Trophoblast cell (in vitro differentiated cells and primary cell): ENCODE measurements around the gene TSR1.

Experiments
- DNase-seq, 2 donors: peaks; one replicate each; pipeline ENCODE4 v3.0.0-alpha.2; 2016
- H2AFZ ChIP-seq: 2 replicates; pipeline ENCODE4 v1.6.1; 2013; ENCODE audit warnings: low read length, moderate library complexity, mild to moderate bottlenecking; ENCODE audit not compliant: insufficient read depth, poor library complexity
- H2AK5ac ChIP-seq: 2 replicates; pipeline ENCODE4 v1.6.1; 2013; ENCODE audit warnings: mild to moderate bottlenecking, low read length
- H2BK120ac ChIP-seq: 2 replicates; pipeline ENCODE4 v1.6.1; 2013; ENCODE audit warnings: low read length, mild to moderate bottlenecking, moderate library complexity; ENCODE audit not compliant: insufficient read depth, poor library complexity
- H2BK12ac ChIP-seq: 2 replicates; pipeline ENCODE4 v1.6.1; 2013; ENCODE audit warnings: mild to moderate bottlenecking, low read length, moderate library complexity
- H2BK5ac ChIP-seq: 2 replicates; pipeline ENCODE4 v1.6.1; 2013; ENCODE audit warnings: low read length, low read depth, moderate library complexity, mild to moderate bottlenecking; ENCODE audit not compliant: poor library complexity
- H3K14ac ChIP-seq: 2 replicates; pipeline ENCODE4 v1.6.1; 2013; ENCODE audit warnings: mild to moderate bottlenecking, low read length
- H3K18ac ChIP-seq: 2 replicates; pipeline ENCODE4 v1.6.1; 2013; ENCODE audit warnings: mild to moderate bottlenecking, low read length
- H3K23ac ChIP-seq: 2 replicates; pipeline ENCODE4 v1.6.1; 2013; ENCODE audit warnings: low read length
- H3K27ac ChIP-seq: 2 replicates; pipeline ENCODE4 v1.5.1; 2013; ENCODE audit warnings: low read depth, mild to moderate bottlenecking, inconsistent platforms, low read length, moderate library complexity
- H3K27me3 ChIP-seq: 2 replicates; pipeline ENCODE4 v1.6.1; 2013; ENCODE audit warnings: inconsistent platforms, mild to moderate bottlenecking, low read length, moderate library complexity; ENCODE audit not compliant: insufficient read depth
- H3K36me3 ChIP-seq, 2 experiments: 1 replicate in 1 of 2; 2 replicates in 1 of 2; pipeline ENCODE4 v1.6.1; 2013; ENCODE audit warnings: low read length in 2 of 2, mild to moderate bottlenecking in 2 of 2, moderate library complexity in 1 of 2; ENCODE audit not compliant: insufficient read depth in 2 of 2, control insufficient read depth in 1 of 2
- H3K4ac ChIP-seq: 2 replicates; pipeline ENCODE4 v1.6.1; 2013; ENCODE audit warnings: low read depth, mild to moderate bottlenecking, low read length, moderate library complexity
- H3K4me1 ChIP-seq, 2 experiments: 1 replicate in 1 of 2; 2 replicates in 1 of 2; pipeline ENCODE4 v1.6.1; 2013; ENCODE audit warnings: low read length in 2 of 2, mild to moderate bottlenecking in 2 of 2, moderate library complexity in 1 of 2; ENCODE audit not compliant: insufficient read depth in 2 of 2, control insufficient read depth in 1 of 2
- H3K4me2 ChIP-seq: 2 replicates; pipeline ENCODE4 v1.6.1; 2013; ENCODE audit warnings: inconsistent platforms, mild to moderate bottlenecking, low read length, moderate library complexity
- H3K4me3 ChIP-seq: 2 replicates; pipeline ENCODE4 v1.5.1; 2013; ENCODE audit warnings: mild to moderate bottlenecking, low read depth, low read length, inconsistent platforms
- H3K79me1 ChIP-seq: one replicate; pipeline ENCODE4 v1.6.1; 2013; ENCODE audit warnings: low read length
- H3K79me2 ChIP-seq: 2 replicates; pipeline ENCODE4 v1.6.1; 2013; ENCODE audit warnings: low read length, mild to moderate bottlenecking; ENCODE audit not compliant: control insufficient read depth, insufficient read depth, poor library complexity
- H3K9ac ChIP-seq: 2 replicates; pipeline ENCODE4 v1.6.1; 2013; ENCODE audit warnings: mild to moderate bottlenecking, low read length
- H3K9me3 ChIP-seq: 2 replicates; pipeline ENCODE4 v1.6.1; 2013; ENCODE audit warnings: low read depth, mild to moderate bottlenecking, control low read depth, inconsistent platforms, low read length; ENCODE audit not compliant: insufficient read depth
- H4K12ac ChIP-seq: 2 replicates; pipeline ENCODE4 v1.6.1; 2013; ENCODE audit warnings: low read depth, mild to moderate bottlenecking, low read length, moderate library complexity
- H4K8ac ChIP-seq: 2 replicates; pipeline ENCODE4 v1.6.1; 2013; ENCODE audit warnings: low read depth, mild to moderate bottlenecking, low read length, moderate library complexity
- H4K91ac ChIP-seq: one replicate; pipeline ENCODE4 v1.6.1; 2013; ENCODE audit warnings: low read depth, mild to moderate bottlenecking, low read length, moderate library complexity
- WGBS: extraction: QIAGEN DNeasy Blood & Tissue Kit; methylation state at CpG from one replicate; pipeline ENCODE4 v1.1.7; 2013; ENCODE audit warnings: missing lambda C conversion rate; ENCODE audit not compliant: insufficient read length, insufficient coverage; ENCODE audit errors: extremely low coverage; 5-methylcytosine and 5-hydroxymethylcytosine counted together

Gene TSR1

GRCh38 chr17:2299756-2300155 lies 36.5 kb downstream of the TSR1 start:
- Histone ChIP-seq H3K23ac (no peak overlapping the region), H4K12ac (no peak overlapping the region), H3K18ac (no peak overlapping the region), H3K27me3 (no peaks in the 10 kb centered on the region), H3K14ac (no peak overlapping the region), H3K79me1 (peaks cover 11% of the 10 kb centered on the region), H3K4me3 (no peak overlapping the region), H3K27ac (no peak overlapping the region), H2AFZ (no peak overlapping the region), H3K4me2 (no peak overlapping the region), H3K9ac (no peak overlapping the region), H4K8ac (no peak overlapping the region), H2AK5ac (no peak overlapping the region), H2BK120ac (no peak overlapping the region), H3K36me3 (peaks cover 20 to 37% of the 10 kb centered on the region in 2 experiments), H3K79me2 (peaks cover 10% of the 10 kb centered on the region), H3K9me3 (no peaks in the 10 kb centered on the region), H3K4me1 (peaks cover 5 to 8% of the 10 kb centered on the region in 2 experiments), H4K91ac (no peak overlapping the region), H2BK5ac (no peak overlapping the region), H2BK12ac (no peak overlapping the region), H3K4ac (no peak overlapping the region)
- no peak for DNase-seq
- WGBS = no CpG with 5 or more reads among the region's 22 CpGs

GRCh38 chr17:2299136-2299535 lies 37.1 kb downstream of the TSR1 start:
- Histone ChIP-seq H3K18ac (no peak overlapping the region), H3K4ac (no peak overlapping the region), H4K8ac (no peak overlapping the region)

GRCh38 chr17:2297023-2297422 lies 39.2 kb downstream of the TSR1 start:
- Histone ChIP-seq H3K4me3 (no peak overlapping the region), H3K23ac (no peak overlapping the region), H4K8ac (no peak overlapping the region), H3K79me1 (no peaks in the 10 kb centered on the region), H4K91ac (no peak overlapping the region), H2AFZ (no peak overlapping the region), H3K9me3 (no peaks in the 10 kb centered on the region), H3K9ac (no peak overlapping the region), H3K4ac (no peak overlapping the region), H2BK12ac (no peak overlapping the region), H3K4me1 (peaks cover 6 to 8% of the 10 kb centered on the region in 2 experiments), H3K4me2 (no peak overlapping the region), H3K27ac (no peak overlapping the region), H2AK5ac (no peak overlapping the region), H3K36me3 (peaks cover 20 to 49% of the 10 kb centered on the region in 2 experiments), H2BK5ac (no peak overlapping the region), H2BK120ac (no peak overlapping the region), H3K18ac (no peak overlapping the region), H3K14ac (no peak overlapping the region), H3K79me2 (no peaks in the 10 kb centered on the region), H3K27me3 (no peaks in the 10 kb centered on the region), H4K12ac (no peak overlapping the region)
- no CpG with 5 or more reads among the region's 5 CpGs for WGBS
- DNase-seq = no peak

More at GRCh38 chr17:2299136-2299535, 37.1 kb downstream of the TSR1 start:
- H2AFZ ChIP-seq = no peak overlapping the region
- H4K91ac ChIP-seq = no peak overlapping the region
- no peak overlapping the region for H2AK5ac ChIP-seq
- no peak overlapping the region for H2BK5ac ChIP-seq
- no CpG with 5 or more reads among the region's 12 CpGs for WGBS
- H3K4me3 ChIP-seq = no peak overlapping the region
- no peak overlapping the region for H2BK12ac ChIP-seq
- H3K27me3 ChIP-seq = no peaks in the 10 kb centered on the region
- no peak overlapping the region for H3K23ac ChIP-seq
- H3K14ac ChIP-seq = no peak overlapping the region
- no peak overlapping the region for H2BK120ac ChIP-seq
- peaks cover 10% of the 10 kb centered on the region for H3K79me2 ChIP-seq
- no peaks in the 10 kb centered on the region for H3K9me3 ChIP-seq
- no peak for DNase-seq
- H3K36me3 ChIP-seq = peaks cover 20 to 41% of the 10 kb centered on the region in 2 experiments
- H3K27ac ChIP-seq = no peak overlapping the region
- peaks cover 5 to 6% of the 10 kb centered on the region in 2 experiments for H3K4me1 ChIP-seq
- H3K4me2 ChIP-seq = no peak overlapping the region
- H4K12ac ChIP-seq = no peak overlapping the region
- peaks cover 11% of the 10 kb centered on the region for H3K79me1 ChIP-seq
- no peak overlapping the region for H3K9ac ChIP-seq

- Histone ChIP-seq H4K91ac (no peak overlapping the region), H2AFZ (no peak overlapping the region), H3K9me3 (no peaks in the 10 kb centered on the region), H4K12ac (no peak overlapping the region), H2BK12ac (no peak overlapping the region), H3K14ac (no peak overlapping the region), H3K4me3 (no peak overlapping the region), H3K36me3 (peaks cover 25 to 56% of the 10 kb centered on the region in 2 experiments), H3K79me2 (no peaks in the 10 kb centered on the region), H2BK120ac (no peak overlapping the region), H3K27ac (no peak overlapping the region), H2AK5ac (no peak overlapping the region), H3K18ac (no peak overlapping the region), H2BK5ac (no peak overlapping the region), H3K23ac (no peak overlapping the region), H4K8ac (no peak overlapping the region), H3K27me3 (no peaks in the 10 kb centered on the region), H3K4me2 (no peak overlapping the region), H3K9ac (no peak overlapping the region), H3K4ac (no peak overlapping the region), H3K79me1 (no peaks in the 10 kb centered on the region), H3K4me1 (peaks cover 6 to 9% of the 10 kb centered on the region in 2 experiments)
- no peak for DNase-seq
- no CpG with 5 or more reads among the region's 1 CpG for WGBS
Observed at GRCh38 chr17:2295575-2295974, 40.7 kb downstream of the TSR1 start.
